Measurements from ENCODE around the gene IL3RA. TPM values are rescaled to one million over a fixed set of nuclear protein-coding genes. Genes with fewer than 3 reads are reported as not detected.

Gene IL3RA
- total RNA-seq, 1 donor from 2014 or later = not detected

DNA sequence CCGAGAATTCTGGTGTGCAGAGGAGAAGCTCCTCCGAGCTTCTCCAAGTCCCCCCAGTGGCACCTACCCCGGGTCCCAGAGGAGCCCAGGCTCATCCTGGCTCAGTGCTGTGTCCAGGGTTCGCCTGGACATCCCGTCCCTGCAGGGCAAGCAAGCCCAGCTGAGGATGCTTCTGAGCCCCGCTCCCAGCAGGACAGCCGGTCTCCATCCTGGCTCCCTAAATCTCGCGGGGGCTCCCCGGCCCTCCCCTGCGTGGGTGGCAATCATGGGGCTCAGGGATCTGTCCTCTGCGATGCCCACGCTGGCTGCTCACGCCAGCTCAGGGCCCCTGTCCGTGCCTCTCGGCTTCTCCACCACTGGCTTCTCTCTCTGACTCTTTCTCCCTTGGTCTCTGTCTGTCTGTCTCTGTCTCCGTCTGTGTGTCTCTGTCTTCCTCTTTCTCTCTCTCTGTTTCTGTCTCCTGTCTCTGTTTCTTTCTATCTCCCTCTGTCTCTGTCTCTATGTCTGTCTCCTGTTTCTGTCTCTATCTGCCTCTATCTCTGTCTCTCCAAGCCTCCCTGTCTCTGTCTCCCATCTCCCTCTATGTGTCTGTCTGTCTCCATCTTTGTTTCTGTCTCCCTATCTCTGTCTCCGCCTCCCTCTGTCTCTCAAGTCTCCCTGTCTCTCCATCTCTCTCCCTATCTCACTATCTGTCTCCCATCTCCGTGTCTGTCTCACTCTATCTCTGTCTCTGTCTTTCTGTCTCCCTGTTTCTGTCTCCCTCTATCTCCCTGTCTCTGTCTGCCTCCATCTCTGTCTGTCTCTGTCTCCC lies 83.2 kb downstream of the IL3RA start:
- Mint-ChIP-seq H3K27ac (ENCODE audit: unreplicated experiment) (no peak overlapping the region), H3K9me3 (peaks cover 7% of the 10 kb centered on the region), H3K36me3 (ENCODE audit: low read depth) (peaks cover 48% of the 10 kb centered on the region), H3K27me3 (ENCODE audit: low read depth) (peaks cover 13% of the 10 kb centered on the region), H3K4me1 (peaks cover 7% of the 10 kb centered on the region), H3K4me3 (peak overlapping the region; percentile 70)
- DNase-seq (ENCODE audit: low read depth, low spot score) = no peak
- TF ChIP-seq, protein P1, sequence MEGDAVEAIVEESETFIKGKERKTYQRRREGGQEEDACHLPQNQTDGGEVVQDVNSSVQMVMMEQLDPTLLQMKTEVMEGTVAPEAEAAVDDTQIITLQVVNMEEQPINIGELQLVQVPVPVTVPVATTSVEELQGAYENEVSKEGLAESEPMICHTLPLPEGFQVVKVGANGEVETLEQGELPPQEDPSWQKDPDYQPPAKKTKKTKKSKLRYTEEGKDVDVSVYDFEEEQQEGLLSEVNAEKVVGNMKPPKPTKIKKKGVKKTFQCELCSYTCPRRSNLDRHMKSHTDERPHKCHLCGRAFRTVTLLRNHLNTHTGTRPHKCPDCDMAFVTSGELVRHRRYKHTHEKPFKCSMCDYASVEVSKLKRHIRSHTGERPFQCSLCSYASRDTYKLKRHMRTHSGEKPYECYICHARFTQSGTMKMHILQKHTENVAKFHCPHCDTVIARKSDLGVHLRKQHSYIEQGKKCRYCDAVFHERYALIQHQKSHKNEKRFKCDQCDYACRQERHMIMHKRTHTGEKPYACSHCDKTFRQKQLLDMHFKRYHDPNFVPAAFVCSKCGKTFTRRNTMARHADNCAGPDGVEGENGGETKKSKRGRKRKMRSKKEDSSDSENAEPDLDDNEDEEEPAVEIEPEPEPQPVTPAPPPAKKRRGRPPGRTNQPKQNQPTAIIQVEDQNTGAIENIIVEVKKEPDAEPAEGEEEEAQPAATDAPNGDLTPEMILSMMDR (conservative IDR thresholded peaks at IDR 0.05) = no peak

DNA sequence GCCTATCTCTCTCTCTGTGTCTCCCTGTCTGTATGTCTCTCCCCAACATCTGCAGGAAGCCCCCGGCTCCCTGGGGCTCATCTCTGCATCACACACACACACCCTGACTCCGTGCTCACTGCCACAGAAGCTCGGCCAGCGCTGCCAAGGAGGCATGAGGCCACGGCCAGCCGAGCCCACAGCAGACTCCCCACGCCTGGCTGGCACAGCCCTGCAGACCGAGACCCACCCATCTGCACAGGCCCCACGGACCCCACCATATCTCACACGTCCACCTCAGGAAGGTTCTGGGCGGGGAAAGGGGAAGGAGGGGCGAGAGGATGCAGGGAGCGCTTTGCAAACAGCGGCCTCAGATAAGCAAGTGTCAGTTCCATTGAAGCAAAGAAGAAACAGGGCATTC lies 83.8 kb downstream of the IL3RA start:
- Mint-ChIP-seq H3K36me3 (ENCODE audit: low read depth) (peaks cover 54% of the 10 kb centered on the region), H3K27me3 (ENCODE audit: low read depth) (peaks cover 13% of the 10 kb centered on the region), H3K4me3 (peak overlapping the region; percentile 70), H3K4me1 (peaks cover 7% of the 10 kb centered on the region), H3K27ac (ENCODE audit: unreplicated experiment) (no peak overlapping the region), H3K9me3 (peaks cover 10% of the 10 kb centered on the region)
- TF ChIP-seq, protein P1 (conservative IDR thresholded peaks at IDR 0.05) = no peak
- no peak for DNase-seq (ENCODE audit: low read depth, low spot score)

DNA sequence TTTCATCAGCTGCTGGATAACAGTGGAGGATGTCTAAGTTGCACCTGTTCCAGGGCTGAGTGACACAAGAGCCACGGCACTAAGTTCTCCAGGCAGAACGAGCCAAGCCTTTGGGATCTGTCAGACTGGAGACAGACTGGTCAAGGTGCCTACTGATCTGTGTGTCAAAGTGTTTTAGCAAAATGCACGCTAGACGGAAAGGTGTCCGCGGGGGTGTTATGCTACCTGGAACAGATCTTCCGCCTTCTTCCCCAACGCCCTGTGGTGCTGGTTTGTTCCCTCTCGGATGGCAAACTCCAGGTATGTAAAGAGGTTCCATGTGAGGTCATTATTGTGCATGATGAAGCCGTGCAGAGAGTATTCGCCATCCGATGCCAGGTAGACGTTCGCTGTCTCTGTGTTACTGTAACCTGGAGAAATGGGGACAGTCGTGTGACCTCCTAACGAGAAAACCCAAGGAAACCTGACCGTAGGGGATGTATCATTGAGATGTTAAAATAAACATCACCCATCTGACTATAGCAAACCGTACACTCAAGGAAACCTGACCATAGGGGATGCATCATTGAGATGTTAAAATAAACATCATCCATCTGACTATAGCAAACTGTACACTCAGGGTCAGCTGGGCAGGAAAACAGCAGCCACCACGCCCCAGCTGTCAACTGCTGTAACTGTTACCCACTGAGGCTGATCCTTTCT lies 85.0 kb downstream of the IL3RA start:
- Mint-ChIP-seq H3K27me3 (ENCODE audit: low read depth) (peaks cover 13% of the 10 kb centered on the region), H3K36me3 (ENCODE audit: low read depth) (peaks cover 64% of the 10 kb centered on the region), H3K4me3 (peak overlapping the region; percentile 38), H3K9me3 (peaks cover 10% of the 10 kb centered on the region), H3K27ac (ENCODE audit: unreplicated experiment) (no peak overlapping the region), H3K4me1 (peaks cover 7% of the 10 kb centered on the region)
- no peak for DNase-seq (ENCODE audit: low read depth, low spot score)
- TF ChIP-seq, protein P1 (conservative IDR thresholded peaks at IDR 0.05) = no peak

DNA sequence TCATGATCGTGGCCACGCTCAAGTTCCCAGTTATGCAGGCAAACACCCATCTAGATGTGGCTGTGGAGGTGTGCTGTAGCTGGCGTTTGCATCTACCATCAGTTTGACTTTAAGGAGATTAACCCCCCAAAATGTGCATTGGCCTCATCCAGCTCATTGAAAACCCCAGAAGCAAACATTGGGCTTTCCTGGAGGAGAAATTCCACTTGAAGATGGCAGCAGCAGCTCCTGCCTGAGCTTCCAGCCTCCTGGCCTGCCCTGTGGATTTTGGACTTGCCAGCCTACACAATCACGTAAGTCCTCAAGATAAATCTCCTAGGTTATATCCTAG lies 85.5 kb downstream of the IL3RA start:
- H3K36me3 Mint-ChIP-seq (ENCODE audit: low read depth) = peaks cover 69% of the 10 kb centered on the region
- TF ChIP-seq, protein P1 (conservative IDR thresholded peaks at IDR 0.05) = no peak
- H3K4me3 Mint-ChIP-seq = no peak overlapping the region
- no peak overlapping the region for H3K27ac Mint-ChIP-seq (ENCODE audit: unreplicated experiment)
- peaks cover 10% of the 10 kb centered on the region for H3K9me3 Mint-ChIP-seq
- peaks cover 7% of the 10 kb centered on the region for H3K4me1 Mint-ChIP-seq
- no peak for DNase-seq (ENCODE audit: low read depth, low spot score)
- H3K27me3 Mint-ChIP-seq (ENCODE audit: low read depth) = peaks cover 13% of the 10 kb centered on the region

DNA sequence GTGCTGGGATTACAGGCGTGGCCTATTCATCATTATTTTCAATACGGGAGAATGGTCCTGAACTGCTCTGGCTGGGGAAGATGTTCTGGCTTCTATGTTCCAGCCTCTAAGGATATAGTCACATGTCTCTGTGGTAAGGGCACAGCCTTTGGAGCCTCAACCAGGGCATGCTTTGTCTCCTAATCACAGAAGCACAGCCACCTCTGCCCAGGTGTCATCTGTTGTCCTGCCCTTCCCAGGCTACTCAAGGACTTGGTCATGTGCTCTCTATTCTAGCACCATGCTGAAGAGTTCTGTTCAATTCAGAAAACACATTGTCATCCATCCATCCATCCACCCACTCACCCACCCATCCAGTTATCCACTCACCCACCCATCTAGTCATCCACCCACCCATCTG lies 86.6 kb downstream of the IL3RA start:
- Mint-ChIP-seq H3K4me1 (peaks cover 7% of the 10 kb centered on the region), H3K9me3 (peaks cover 10% of the 10 kb centered on the region), H3K4me3 (no peak overlapping the region), H3K27me3 (ENCODE audit: low read depth) (peaks cover 13% of the 10 kb centered on the region), H3K36me3 (ENCODE audit: low read depth) (peaks cover 73% of the 10 kb centered on the region), H3K27ac (ENCODE audit: unreplicated experiment) (no peak overlapping the region)
- TF ChIP-seq, protein P1 (conservative IDR thresholded peaks at IDR 0.05) = no peak
- no peak for DNase-seq (ENCODE audit: low read depth, low spot score)

All from neural crest cell (in vitro differentiated cells).